T-cell (primary cell): Measurements from ENCODE around the gene MAN2B1. TPM values are rescaled to one million over a fixed set of nuclear protein-coding genes. Genes with fewer than 3 reads are reported as not detected.
"Not testable (repeated sequence)": the region's sequence is repeated elsewhere in the genome, so short reads cannot be mapped to it uniquely, and the experiment has no call there.

ENCODE experiments used
- ATAC-seq, 4 experiments: fragments of 200-7000 bp in 3 of 4; fragments of 150-1000 bp in 1 of 4; cut with Tn5 transposase; replicated peaks in 1 of 4; 1 replicate in 3 of 4; 2 replicates in 1 of 4; pipeline ENCODE4 v1.10.0; 2021; ENCODE audit warnings: moderate library complexity in 3 of 4, mild to moderate bottlenecking in 2 of 4, moderate number of reproducible peaks in 1 of 4
- CTCF ChIA-PET, 2 donors: fragments of 300-600 bp; sonication (Branson Sonifier 250); formaldehyde crosslinking; loops; one replicate each; lab custom pipeline; 2022; ENCODE audit warnings: antibody characterized with exemption in 2 of 2; lab: Charles Lee
- POLR2A ChIA-PET, 2 donors: fragments of 300-600 bp; sonication (Branson Sonifier 250); formaldehyde crosslinking; loops; one replicate each; lab custom pipeline; 2022; ENCODE audit warnings: antibody characterized with exemption in 2 of 2; lab: Charles Lee
- DNase-seq, 35 experiments: peaks; one replicate each; pipeline versions ENCODE4 v3.0.0 to v3.0.0-alpha.2; 2013 to 2023
- H3K27ac ChIP-seq: one replicate; pipeline ENCODE4 v1.5.1; 2013; ENCODE audit warnings: low read length
- H3K27me3 ChIP-seq, 2 experiments: replicated peaks in 1 of 2; 1 replicate in 1 of 2; 2 replicates in 1 of 2; pipeline versions ENCODE4 v1.6.1 to v1.7.0; 2013; ENCODE audit warnings: low read length in 1 of 2, mixed read lengths in 1 of 2; ENCODE audit not compliant: control insufficient read depth in 2 of 2, insufficient read depth in 2 of 2; ENCODE audit errors: extremely low read depth in 1 of 2
- H3K36me3 ChIP-seq, 2 donors: 1 replicate in 1 of 2; 2 replicates in 1 of 2; pipeline versions ENCODE4 v1.6.1 to v1.7.0; 2013; ENCODE audit warnings: low read length in 1 of 2; ENCODE audit not compliant: control insufficient read depth in 2 of 2, insufficient read depth in 1 of 2; ENCODE audit errors: extremely low read depth in 1 of 2
- H3K4me1 ChIP-seq, 2 experiments: 1 replicate in 1 of 2; 2 replicates in 1 of 2; pipeline versions ENCODE4 v1.6.1 to v1.7.0; 2013; ENCODE audit warnings: low read length in 2 of 2, mixed read lengths in 1 of 2; ENCODE audit not compliant: insufficient read depth in 2 of 2, control insufficient read depth in 1 of 2; ENCODE audit errors: extremely low read depth in 1 of 2
- H3K4me3 ChIP-seq, 2 donors: 1 replicate in 1 of 2; 2 replicates in 1 of 2; pipeline versions ENCODE4 v1.5.1 to v1.7.0; 2013; ENCODE audit warnings: mild to moderate bottlenecking in 2 of 2, low read length in 1 of 2, moderate library complexity in 1 of 2; ENCODE audit not compliant: control insufficient read depth in 1 of 2; ENCODE audit errors: extremely low read depth in 1 of 2
- H3K9me3 ChIP-seq: 2 replicates; pipeline ENCODE4 v1.7.0; 2013
- H3K27ac Mint-ChIP-seq, 2 donors: one replicate each; pipeline ENCODE4 v1.8.0; 2020 to 2021; ENCODE audit warnings: mild to moderate bottlenecking in 2 of 2, mixed read lengths in 2 of 2
- H3K27me3 Mint-ChIP-seq, 2 donors: one replicate each; pipeline ENCODE4 v1.8.0; 2021 to 2022; ENCODE audit warnings: mixed read lengths in 2 of 2
- H3K36me3 Mint-ChIP-seq: one replicate; pipeline ENCODE4 v1.8.0; 2021; ENCODE audit warnings: mixed read lengths
- H3K4me1 Mint-ChIP-seq, 3 donors: one replicate each; pipeline ENCODE4 v1.8.0; 2020 to 2022; ENCODE audit warnings: mixed read lengths in 3 of 3, mild to moderate bottlenecking in 1 of 3
- H3K4me3 Mint-ChIP-seq, 3 donors: one replicate each; pipeline ENCODE4 v1.8.0; 2020 to 2022; ENCODE audit warnings: mild to moderate bottlenecking in 3 of 3, mixed read lengths in 3 of 3, moderate library complexity in 3 of 3
- H3K9me3 Mint-ChIP-seq, 3 donors: one replicate each; pipeline ENCODE4 v1.8.0; 2020 to 2022; ENCODE audit warnings: mixed read lengths in 3 of 3
- WGBS: methylation state at CpG from one replicate; pipeline ENCODE4 v1.1.5; 2013; ENCODE audit warnings: missing lambda C conversion rate; ENCODE audit not compliant: insufficient coverage; 5-methylcytosine and 5-hydroxymethylcytosine counted together
- total RNA-seq, 35 experiments: library from RNA in 6 of 35; stranded (reverse) in 6 of 35; fragments of 120-200 nt in 1 of 35; gene quantifications; one replicate each; pipeline versions ENCODE4 v1.2.1 to v1.2.4 and lab custom pipeline; 2013 to 2026

MAN2B1 gene
- 100 to 1,000 TPM in 4 of 5 donors, 10 to 100 TPM in 1; 96.0 to 159 (median 149) TPM for total RNA-seq
- 71.8 TPM for total RNA-seq (2013)
- 31.6 to 102 (median 56.1) reads per million in 29 experiments for total RNA-seq (lab: John Stamatoyannopoulos, UW)

DNA sequence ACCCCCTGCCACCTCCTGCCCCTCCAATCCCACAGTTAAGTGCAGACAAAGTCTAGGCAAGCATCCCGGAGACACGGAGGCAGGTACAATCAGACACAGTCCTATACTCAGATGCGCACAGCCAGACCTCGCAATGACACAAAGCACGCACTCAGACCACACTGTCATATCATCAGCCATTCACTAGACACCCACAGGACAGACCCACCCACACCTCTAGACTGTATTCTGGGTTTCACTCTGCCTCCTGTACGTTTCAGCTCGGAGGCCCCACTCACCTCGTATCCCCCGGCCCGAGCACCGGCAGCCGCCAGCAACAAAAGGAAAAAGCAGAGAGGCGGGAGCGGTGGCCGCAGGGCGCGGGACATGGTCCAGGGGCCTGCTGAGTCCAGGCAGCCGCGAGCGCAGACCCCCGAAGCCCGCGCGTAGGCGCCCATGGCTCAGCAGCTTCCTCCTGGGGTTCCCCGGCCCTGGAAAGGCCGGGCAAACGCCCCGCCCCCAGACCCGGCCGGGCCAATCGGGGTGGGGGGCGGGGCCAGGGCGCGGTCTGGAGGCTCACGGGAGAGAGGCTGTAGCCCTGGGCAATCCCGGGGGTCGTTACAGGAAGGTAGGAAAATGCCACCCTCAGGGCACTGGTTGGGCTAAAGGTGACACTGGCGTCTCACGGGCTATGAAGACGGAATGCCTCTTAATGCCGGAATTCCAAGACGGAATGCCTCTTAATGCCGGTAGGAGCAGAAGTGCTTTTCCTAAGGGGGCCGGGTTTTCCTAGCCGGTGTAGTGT, at the start of gene MAN2B1, which contains the start of gene WDR83:
TSS of gene MAN2B1 (minus strand) at position 478 of the 784 bp plus-strand sequence. CDS start at position 437, 41 bp downstream.
TSS of gene WDR83 (plus strand) at position 543 of the 784 bp plus-strand sequence. CDS start 2,984 bp downstream, outside the sequence.
- Histone ChIP-seq H3K36me3 (peaks cover 0 to 40% of the 10 kb centered on the region in 2 donors), H3K9me3 (no peaks in the 10 kb centered on the region), H3K27ac (peak within 1 kb of the TSS; percentile 82), H3K4me3 (peak within 1 kb of the TSS; percentile 84 to 89), H3K4me1 (peaks cover 23 to 62% of the 10 kb centered on the region in 2 experiments), H3K27me3 (no peaks in the 10 kb centered on the region)
- H3K4me3 Mint-ChIP-seq: peak within 1 kb of the TSS; percentile 91 to 97 (median 93)
- no peaks in the 10 kb centered on the region for H3K27me3 Mint-ChIP-seq
- under 1% methylated on average over 46 of the region's 46 CpGs for WGBS
- H3K27ac Mint-ChIP-seq: peak within 1 kb of the TSS; percentile 69 to 100
- H3K4me1 Mint-ChIP-seq: peaks cover 50 to 66% (median 51%) of the 10 kb centered on the region in 3 donors
- POLR2A ChIA-PET: interaction anchor here in 1 of 2 donors (0.6 kb wide), 1 partner anchor 1291 kb away, joined by 3 read pairs; no protein-coding TSS in a partner anchor
- CTCF ChIA-PET: interaction anchor here in 1 of 2 donors (1.0 to 1.7 kb wide), 3 partner anchors 26 to 102 kb away, joined by 3 to 6 read pairs (median 4); no protein-coding TSS in a partner anchor
- ATAC-seq: peak; percentile 80 to 82 (median 80)
- H3K36me3 Mint-ChIP-seq: peaks cover 3% of the 10 kb centered on the region
- peak; percentile 52 to 90 (median 70) for DNase-seq
- no peaks in the 10 kb centered on the region for H3K9me3 Mint-ChIP-seq

DNA sequence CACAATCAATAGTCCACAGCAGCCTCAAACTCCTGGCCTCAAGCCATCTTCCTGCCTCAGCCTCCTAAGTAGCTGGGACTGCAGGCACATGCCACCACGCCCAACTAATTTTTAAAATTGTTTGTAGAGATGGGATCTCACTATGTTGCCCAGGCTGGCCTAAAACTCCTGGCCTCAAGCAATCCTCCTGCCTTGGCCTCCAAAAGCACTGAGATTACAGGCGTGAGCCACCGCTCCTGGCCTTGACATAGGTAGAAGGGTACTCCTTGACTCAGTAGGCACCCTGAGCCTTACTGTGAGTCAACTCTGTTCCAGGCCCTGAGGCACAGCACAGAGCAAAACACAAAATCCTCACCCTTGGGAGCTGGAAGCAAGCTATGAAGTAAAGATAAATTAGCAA, 49.4 kb upstream of the MAN2B1 start:
- no peak for ATAC-seq
- ChIA-PET CTCF (no interaction called here), POLR2A (interaction anchor here in 1 of 2 donors (0.6 kb wide), 1 partner anchor 13 kb away, joined by 3 read pairs; no protein-coding TSS in a partner anchor)
- peaks cover 17 to 59% of the 10 kb centered on the region in 2 donors for H3K36me3 ChIP-seq
- Mint-ChIP-seq H3K9me3 (no peaks in the 10 kb centered on the region), H3K27me3 (no peaks in the 10 kb centered on the region), H3K4me3 (no peak overlapping the region), H3K4me1 (peaks cover 7 to 15% (median 8%) of the 10 kb centered on the region in 3 donors), H3K36me3 (peaks cover 13% of the 10 kb centered on the region), H3K27ac (no peak overlapping the region)
- DNase-seq: no peak
- H3K4me3 ChIP-seq: no peak overlapping the region
- H3K27ac ChIP-seq: no peak overlapping the region
- WGBS: no CpG with 5 or more reads among the region's 3 CpGs
- H3K27me3 ChIP-seq: no peaks in the 10 kb centered on the region
- H3K4me1 ChIP-seq: peaks cover 2 to 9% of the 10 kb centered on the region in 2 experiments
- H3K9me3 ChIP-seq: no peaks in the 10 kb centered on the region

DNA sequence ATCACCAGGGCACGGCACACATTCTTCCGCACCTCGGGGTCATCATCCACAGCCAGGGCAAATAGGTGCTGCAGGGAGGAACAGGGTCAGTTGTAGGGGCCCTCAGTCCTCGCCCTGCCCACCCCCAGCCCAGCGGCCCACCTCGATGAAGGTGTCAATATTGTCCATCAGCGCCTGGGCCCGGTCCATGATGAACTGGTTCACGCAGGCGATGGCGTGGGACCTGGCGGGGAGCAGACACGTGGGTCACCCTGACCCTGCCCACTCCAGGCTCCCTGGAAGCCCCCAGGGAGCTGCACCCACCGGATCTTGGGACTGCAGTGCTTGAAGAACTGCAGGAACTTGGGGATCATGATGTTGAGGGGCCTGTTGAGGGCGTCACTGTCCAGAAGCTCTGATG, 48.6 kb upstream of the MAN2B1 start:
- Mint-ChIP-seq H3K4me1 (peaks cover 0 to 9% (median 2%) of the 10 kb centered on the region in 3 donors), H3K4me3 (no peak overlapping the region), H3K27me3 (no peaks in the 10 kb centered on the region), H3K9me3 (no peaks in the 10 kb centered on the region), H3K36me3 (peaks cover 18% of the 10 kb centered on the region), H3K27ac (no peak overlapping the region)
- Histone ChIP-seq H3K27me3 (no peaks in the 10 kb centered on the region), H3K4me1 (peaks cover 0 to under 1% of the 10 kb centered on the region in 2 experiments), H3K9me3 (no peaks in the 10 kb centered on the region), H3K4me3 (no peak overlapping the region), H3K27ac (no peak overlapping the region), H3K36me3 (peaks cover 19 to 67% of the 10 kb centered on the region in 2 donors)
- 96% methylated on average over 15 of the region's 15 CpGs for WGBS
- ChIA-PET POLR2A (no interaction called here), CTCF (interaction anchor here in 1 of 2 donors (0.5 kb wide), 1 partner anchor 33 kb away, joined by 4 read pairs; no protein-coding TSS in a partner anchor)
- DNase-seq (no peak), ATAC-seq (no peak)

DNA sequence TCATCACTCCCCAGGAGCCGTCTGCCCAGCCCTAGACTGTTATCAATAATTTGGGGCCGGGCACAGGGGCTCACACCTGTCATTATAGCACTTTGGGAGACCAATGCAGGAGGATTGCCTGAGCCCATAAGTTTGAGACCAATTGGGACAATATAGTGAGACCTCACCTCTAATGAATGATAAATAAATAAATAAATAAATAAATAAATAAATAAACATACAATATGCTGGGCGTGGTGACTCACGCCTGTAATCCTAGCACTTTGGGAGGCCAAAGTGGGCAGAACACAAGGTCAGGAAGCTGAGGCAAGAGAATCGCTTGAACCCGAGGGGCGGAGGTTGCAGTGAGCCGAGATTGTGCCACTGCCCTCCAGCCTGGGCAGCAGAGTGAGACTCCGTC, 46.8 kb upstream of the MAN2B1 start:
- H3K4me3 Mint-ChIP-seq, CTCF ChIA-PET, H3K4me3 ChIP-seq, H3K9me3 Mint-ChIP-seq, H3K27me3 ChIP-seq, H3K27ac Mint-ChIP-seq, ATAC-seq, H3K27me3 Mint-ChIP-seq, H3K4me1 ChIP-seq, H3K27ac ChIP-seq, H3K4me1 Mint-ChIP-seq, H3K9me3 ChIP-seq, DNase-seq: not testable (repeated sequence)
- H3K36me3 ChIP-seq: peaks cover 22 to 69% of the 10 kb centered on the region in 2 donors
- WGBS: 92% methylated on average over 2 of the region's 9 CpGs
- POLR2A ChIA-PET: interaction anchor here in 1 of 2 donors (0.6 kb wide), 1 partner anchor 52 kb away, joined by 3 read pairs; no protein-coding TSS in a partner anchor
- H3K36me3 Mint-ChIP-seq: peaks cover 18% of the 10 kb centered on the region

DNA sequence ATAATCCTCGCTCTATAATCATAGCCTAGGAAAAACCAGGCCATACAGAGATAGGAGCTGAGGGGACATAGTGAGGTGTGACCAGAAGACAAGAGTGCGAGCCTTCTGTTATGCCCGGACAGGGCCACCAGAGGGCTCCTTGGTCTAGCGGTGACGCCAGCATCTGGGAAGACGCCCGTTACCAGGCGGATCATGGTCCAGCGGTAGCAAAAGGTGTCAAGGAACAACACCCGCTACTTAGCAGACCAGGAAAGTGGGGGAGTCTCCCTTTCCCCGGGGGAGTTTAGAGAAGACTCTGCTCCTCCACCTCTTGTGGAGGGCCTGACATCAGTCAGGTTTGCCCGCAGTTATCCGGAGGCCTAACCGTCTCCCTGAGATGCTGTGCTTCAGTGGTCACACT, 45.5 kb upstream of the MAN2B1 start:
- WGBS: no CpG with 5 or more reads among the region's 14 CpGs
- not testable (repeated sequence) for H3K4me1 Mint-ChIP-seq, H3K27ac Mint-ChIP-seq, H3K9me3 ChIP-seq, ATAC-seq, H3K4me1 ChIP-seq, H3K27me3 Mint-ChIP-seq, H3K4me3 ChIP-seq, H3K27ac ChIP-seq, H3K4me3 Mint-ChIP-seq, H3K27me3 ChIP-seq, H3K9me3 Mint-ChIP-seq
- peak in 1 of 35 experiments; percentile 24 for DNase-seq
- ChIA-PET CTCF (interaction anchor here in 1 of 2 donors (0.8 kb wide), 1 partner anchor 15 kb away, joined by 3 read pairs; the partner anchor contains the start of gene FBXW9), POLR2A (interaction anchor here in 1 of 2 donors (0.7 kb wide), 1 partner anchor 333 kb away, joined by 3 read pairs; no protein-coding TSS in a partner anchor)
- H3K36me3 Mint-ChIP-seq: peaks cover 18% of the 10 kb centered on the region
- peaks cover 22 to 72% of the 10 kb centered on the region in 2 donors for H3K36me3 ChIP-seq

DNA sequence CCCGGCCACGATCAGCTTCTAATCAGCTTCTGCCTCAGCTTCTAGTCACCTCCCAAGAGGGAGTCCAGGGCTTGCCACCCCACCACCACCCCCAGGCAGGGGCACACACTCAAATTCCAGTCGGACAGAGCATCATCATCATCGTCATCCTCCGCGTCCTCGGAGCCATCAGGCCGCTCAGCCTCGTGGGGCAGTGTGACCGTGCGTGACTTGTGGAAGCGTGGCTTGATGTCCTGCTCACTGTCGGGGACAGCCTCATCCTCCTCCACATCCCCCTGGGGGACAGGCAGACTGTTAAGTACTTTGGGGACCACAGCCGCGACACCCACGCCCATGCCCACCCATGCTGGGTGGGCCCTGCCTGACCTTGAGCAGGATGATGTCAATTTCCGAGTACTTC, 44.6 kb upstream of the MAN2B1 start:
- no peak overlapping the region for H3K27ac Mint-ChIP-seq
- Histone ChIP-seq H3K27ac (no peak overlapping the region), H3K4me3 (no peak overlapping the region), H3K4me1 (no peaks in the 10 kb centered on the region), H3K9me3 (no peaks in the 10 kb centered on the region), H3K36me3 (peaks cover 19 to 72% of the 10 kb centered on the region in 2 donors), H3K27me3 (no peaks in the 10 kb centered on the region)
- DNase-seq (no peak), ATAC-seq (no peak)
- H3K4me1 Mint-ChIP-seq: no peaks in the 10 kb centered on the region
- peaks cover 19% of the 10 kb centered on the region for H3K36me3 Mint-ChIP-seq
- CTCF ChIA-PET: no interaction called here
- H3K9me3 Mint-ChIP-seq: no peaks in the 10 kb centered on the region
- no peak overlapping the region for H3K4me3 Mint-ChIP-seq
- 97% methylated on average over 11 of the region's 17 CpGs for WGBS
- POLR2A ChIA-PET: no interaction called here
- no peaks in the 10 kb centered on the region for H3K27me3 Mint-ChIP-seq
